ENCODE measurements around the gene GUCA2B. TPM values are rescaled to one million over a fixed set of nuclear protein-coding genes. Genes with fewer than 3 reads are reported as not detected.

Gene GUCA2B
- polyA plus RNA-seq, result not detected in 3 replicates
- polyA plus RNA-seq (2011; ENCODE audit: low read depth), result not detected
- not detected in 2 replicates for polyA plus RNA-seq (2011; cell fraction: cytosol; rRNA removed)
- not detected in 2 replicates for polyA plus RNA-seq (2011; cell fraction: nucleus; rRNA removed)
- polyA plus RNA-seq (2012; ENCODE audit: low replicate concordance), result not detected in 2 replicates
- not detected in 3 replicates for polyA minus RNA-seq
- not detected for polyA minus RNA-seq (2011; cell fraction: cytosol; rRNA and poly(A)+ RNA removed)
- not detected in 2 replicates for polyA minus RNA-seq (2011; cell fraction: nucleus; rRNA and poly(A)+ RNA removed)

GRCh38 chr1:42152907-42153600, at the start of gene GUCA2B:
GUCA2B (plus strand) TSS chr1:42153410; CDS start chr1:42153451, 41 bp downstream.
- H4K20me1 ChIP-seq (ENCODE audit: control insufficient read depth, extremely low read depth, insufficient read depth, low read length), result no peaks in the 10 kb centered on the region
- peaks cover 4% of the 10 kb centered on the region for H3K4me1 ChIP-seq (ENCODE audit: control insufficient read depth, extremely low read depth, insufficient read depth, low read length)
- no peak within 1 kb of the TSS for H3K27ac ChIP-seq (ENCODE audit: control insufficient read depth, insufficient read depth, low read length)
- H3K4me2 ChIP-seq (ENCODE audit: control insufficient read depth, extremely low read depth, insufficient read depth, low read depth, low read length), result no peak within 1 kb of the TSS
- no peak within 1 kb of the TSS for H3K9ac ChIP-seq (ENCODE audit: control insufficient read depth, extremely low read depth, insufficient read depth, low read length)
- no peak for FAIRE-seq
- no peak for DNase-seq (ENCODE audit: low read depth, low spot score)
- dilution Hi-C loops (cut with MboI; ENCODE audit: extremely low pct_ligation_motif_present, low sequenced_read_pairs), result no loop called here
- H3K9me3 ChIP-seq (ENCODE audit: control insufficient read depth, low read depth, low read length), result no peaks in the 10 kb centered on the region
- H3K36me3 ChIP-seq (ENCODE audit: control insufficient read depth in 2 of 2, extremely low read depth in 1 of 2, insufficient read depth in 2 of 2, low read length in 2 of 2), result no peaks in the 10 kb centered on the region
- H2AFZ ChIP-seq (ENCODE audit: control insufficient read depth, low read length), result no peak within 1 kb of the TSS
- peaks cover 7% of the 10 kb centered on the region for H3K27me3 ChIP-seq (ENCODE audit: control insufficient read depth, extremely low read depth, insufficient read depth, low read length)
- no peaks in the 10 kb centered on the region for H3K79me2 ChIP-seq (ENCODE audit: control insufficient read depth, insufficient read depth, low read length)
- H3K9me1 ChIP-seq (ENCODE audit: control insufficient read depth, extremely low read depth, insufficient read depth, low read length), result no peaks in the 10 kb centered on the region
- TF ChIP-seq EZH2 (IDR thresholded peaks at IDR 0.05; ENCODE audit: low read length) (no peak), CTCF (optimal IDR thresholded peaks at IDR 0.05 in 1 of 3, IDR thresholded peaks at IDR 0.05 in 1 of 3, conservative IDR thresholded peaks at IDR 0.05 in 1 of 3; ENCODE audit: extremely low read depth in 1 of 3, insufficient read depth in 2 of 3, low read length in 3 of 3) (no peak)
- no peak within 1 kb of the TSS for H3K4me3 ChIP-seq (ENCODE audit: control insufficient read depth in 2 of 3, extremely low read depth in 1 of 3, insufficient read depth in 2 of 3, low read depth in 1 of 3, low read length in 3 of 3)

- no peak overlapping the region for H2AFZ ChIP-seq (ENCODE audit: control insufficient read depth, low read length)
- no peak overlapping the region for H3K4me3 ChIP-seq (ENCODE audit: control insufficient read depth in 2 of 3, extremely low read depth in 1 of 3, insufficient read depth in 2 of 3, low read depth in 1 of 3, low read length in 3 of 3)
- no peak overlapping the region for H3K27ac ChIP-seq (ENCODE audit: control insufficient read depth, insufficient read depth, low read length)
- no peak overlapping the region for H3K9ac ChIP-seq (ENCODE audit: control insufficient read depth, extremely low read depth, insufficient read depth, low read length)
- TF ChIP-seq EZH2 (IDR thresholded peaks at IDR 0.05; ENCODE audit: low read length) (no peak), CTCF (optimal IDR thresholded peaks at IDR 0.05 in 1 of 3, IDR thresholded peaks at IDR 0.05 in 1 of 3, conservative IDR thresholded peaks at IDR 0.05 in 1 of 3; ENCODE audit: extremely low read depth in 1 of 3, insufficient read depth in 2 of 3, low read length in 3 of 3) (no peak)
- no peak for DNase-seq (ENCODE audit: low read depth, low spot score)
- dilution Hi-C loops (cut with MboI; ENCODE audit: extremely low pct_ligation_motif_present, low sequenced_read_pairs), result no loop called here
- no peaks in the 10 kb centered on the region for H3K9me1 ChIP-seq (ENCODE audit: control insufficient read depth, extremely low read depth, insufficient read depth, low read length)
- FAIRE-seq, result no peak
- no peaks in the 10 kb centered on the region for H3K36me3 ChIP-seq (ENCODE audit: control insufficient read depth in 2 of 2, extremely low read depth in 1 of 2, insufficient read depth in 2 of 2, low read length in 2 of 2)
- no peaks in the 10 kb centered on the region for H3K9me3 ChIP-seq (ENCODE audit: control insufficient read depth, low read depth, low read length)
- H3K27me3 ChIP-seq (ENCODE audit: control insufficient read depth, extremely low read depth, insufficient read depth, low read length), result no peaks in the 10 kb centered on the region
- no peaks in the 10 kb centered on the region for H3K4me1 ChIP-seq (ENCODE audit: control insufficient read depth, extremely low read depth, insufficient read depth, low read length)
- no peaks in the 10 kb centered on the region for H3K79me2 ChIP-seq (ENCODE audit: control insufficient read depth, insufficient read depth, low read length)
- H3K4me2 ChIP-seq (ENCODE audit: control insufficient read depth, extremely low read depth, insufficient read depth, low read depth, low read length), result no peak overlapping the region
- H4K20me1 ChIP-seq (ENCODE audit: control insufficient read depth, extremely low read depth, insufficient read depth, low read length), result no peaks in the 10 kb centered on the region
Observed at GRCh38 chr1:42105025-42105424, 48.2 kb upstream of the GUCA2B start.

All from keratinocyte (primary cell).